GM03348 (cell line): ENCODE data around the gene IGFL1.
"Not testable (repeated sequence)": the region's sequence is repeated elsewhere in the genome, so short reads cannot be mapped to it uniquely, and the experiment has no call there.

Experiments used
- DNase-seq: peaks from one replicate; pipeline ENCODE4 v3.0.0; 2012; ENCODE audit warnings: low spot score

IGFL1 gene

GRCh38 chr19:46225558-46226004 is 4.0 kb upstream of the IGFL1 start:
- no peak for DNase-seq

- no peak for DNase-seq
Observed at GRCh38 chr19:46226438-46226973, 3.0 kb upstream of the IGFL1 start.

- DNase-seq: no peak
Observed at GRCh38 chr19:46232029-46232428, 2.5 kb downstream of the IGFL1 start.

- DNase-seq: no peak
Observed at GRCh38 chr19:46232468-46232867, 2.9 kb downstream of the IGFL1 start.

GRCh38 chr19:46232938-46233621 is 3.5 kb downstream of the IGFL1 start:
- DNase-seq: no peak

GRCh38 chr19:46233871-46234270 is 4.3 kb downstream of the IGFL1 start:
- not testable (repeated sequence) for DNase-seq

GRCh38 chr19:46238141-46238540 is 8.6 kb downstream of the IGFL1 start:
- DNase-seq: not testable (repeated sequence)

GRCh38 chr19:46239193-46240024 is 9.9 kb downstream of the IGFL1 start:
- no peak for DNase-seq

- no peak for DNase-seq
Observed at GRCh38 chr19:46240693-46241092, 11.2 kb downstream of the IGFL1 start.

- no peak for DNase-seq
Observed at GRCh38 chr19:46241626-46242025, 12.1 kb downstream of the IGFL1 start.

GRCh38 chr19:46243081-46243654 is 13.6 kb downstream of the IGFL1 start:
- DNase-seq: not testable (repeated sequence)

- no peak for DNase-seq
Observed at GRCh38 chr19:46250076-46250735, 20.7 kb downstream of the IGFL1 start.

GRCh38 chr19:46251416-46251815 is 21.9 kb downstream of the IGFL1 start:
- no peak for DNase-seq

GRCh38 chr19:46254776-46255175 is 25.2 kb downstream of the IGFL1 start:
- DNase-seq: no peak

- DNase-seq: no peak
Observed at GRCh38 chr19:46256855-46257254, 27.3 kb downstream of the IGFL1 start.

- not testable (repeated sequence) for DNase-seq
Observed at GRCh38 chr19:46261501-46261900, 32.0 kb downstream of the IGFL1 start.

- DNase-seq: peak; percentile 15
Observed at GRCh38 chr19:46262684-46263296, 33.2 kb downstream of the IGFL1 start.

- DNase-seq: not testable (repeated sequence)
Observed at GRCh38 chr19:46264801-46265200, 35.3 kb downstream of the IGFL1 start.

- peak; percentile 85 for DNase-seq
Observed at GRCh38 chr19:46265217-46265828, 35.8 kb downstream of the IGFL1 start.

- no peak for DNase-seq
Observed at GRCh38 chr19:46269101-46269500, 39.6 kb downstream of the IGFL1 start.
